GM12874 (cell line): Measurements from ENCODE around the gene BBX.
A peak's percentile ranks its signal among the peaks of the same experiment; 100 is the strongest.

Experiments
- CTCF ChIP-seq: IDR thresholded peaks from 2 replicates; pipeline ENCODE4 v1.5.1; 2011; ENCODE audit warnings: low read depth, mild to moderate bottlenecking, control low read depth, low read length, moderate library complexity; ENCODE audit not compliant: insufficient read depth

The BBX gene

GRCh38 chr3:107687056-107687581 is 164.4 kb downstream of the BBX start:
- TF ChIP-seq CTCF, result no peak

- no peak for TF ChIP-seq CTCF
Measured at GRCh38 chr3:107689355-107689754, 166.6 kb downstream of the BBX start.

GRCh38 chr3:107690522-107691138 is 167.9 kb downstream of the BBX start:
- TF ChIP-seq CTCF, result peak; percentile 40; the same call in 1 of the 2 replicates

GRCh38 chr3:107699682-107700081 is 176.9 kb downstream of the BBX start:
- TF ChIP-seq CTCF, result no peak

- no peak for TF ChIP-seq CTCF
Measured at GRCh38 chr3:107701299-107701698, 178.5 kb downstream of the BBX start.

GRCh38 chr3:107704477-107704876 is 181.7 kb downstream of the BBX start:
- no peak for TF ChIP-seq CTCF

- TF ChIP-seq CTCF, result no peak
Measured at GRCh38 chr3:107705046-107705445, 182.3 kb downstream of the BBX start.

GRCh38 chr3:107710851-107711250 is 188.1 kb downstream of the BBX start:
- TF ChIP-seq CTCF, result no peak
